ENCODE results near the gene QDPR. TPM values are rescaled to one million over a fixed set of nuclear protein-coding genes. Genes with fewer than 3 reads are reported as not detected.

Gene QDPR
- total and polyA plus RNA-seq, 9 of the 15 experiments (the other 6 are each of a cell fraction or from before 2014, with no cell fraction given), result 5.7 to 29.7 (median 17.2) TPM

DNA sequence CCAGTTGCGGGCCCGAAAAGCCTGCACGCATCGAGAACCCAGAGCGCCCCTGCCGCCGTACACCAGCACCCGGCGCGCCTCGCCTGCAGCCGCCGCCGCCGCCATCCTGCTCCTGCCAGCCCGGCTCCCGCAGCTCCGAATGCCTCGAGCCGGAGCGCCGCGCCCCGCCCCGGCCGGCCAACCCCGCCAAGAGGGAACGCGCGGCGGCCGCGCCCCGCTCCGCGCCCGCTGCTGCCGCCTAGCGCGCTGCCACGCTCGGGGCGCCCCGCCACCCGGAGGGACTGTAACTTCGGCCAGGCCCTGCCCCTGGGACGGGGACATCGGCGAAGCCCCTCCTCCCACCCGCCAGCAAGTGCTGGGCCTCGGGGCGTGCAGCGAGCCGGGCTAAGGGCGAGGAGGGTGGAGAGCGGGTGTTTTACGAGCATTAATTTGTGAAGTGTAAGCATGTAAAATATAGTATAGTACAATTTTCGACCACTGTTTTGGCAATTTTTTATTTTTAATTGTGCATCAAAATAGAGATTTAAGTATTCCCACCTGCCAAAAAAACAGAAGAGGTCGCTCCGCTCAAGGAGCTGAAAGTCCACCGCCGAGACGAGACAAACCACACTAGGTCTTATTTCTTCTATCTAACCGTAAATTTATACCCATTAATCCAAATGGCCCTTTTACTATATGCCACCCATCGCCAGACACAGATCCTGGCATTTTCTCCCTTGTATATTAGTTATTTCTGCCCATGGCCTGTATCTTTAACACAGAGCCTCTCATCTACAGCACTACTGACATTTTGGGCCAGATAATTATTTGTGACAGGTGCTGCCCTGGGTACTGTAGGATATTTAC is at the start of gene QDPR (continued):
- TF ChIP-seq ZEB2 (IDR thresholded peaks at IDR 0.05) (no peak), CBFA2T3 (IDR thresholded peaks at IDR 0.05) (no peak), RAD21 (CRISPR knock-in tag; conservative IDR thresholded peaks at IDR 0.05 in 1 of 2, IDR thresholded peaks at IDR 0.05 in 1 of 2) (peak in 1 of 2 experiments; percentile 25; a peak in 3 of 4 replicates), MYC (IDR thresholded peaks at IDR 0.05; ENCODE audit: low read depth, low read length) (peak; percentile 58), MYC (CRISPR knock-in tag; IDR thresholded peaks at IDR 0.05; ENCODE audit: borderline replicate concordance, low read depth) (no peak), SMAD4 (CRISPR knock-in tag; conservative IDR thresholded peaks at IDR 0.05) (peak; percentile 73), ZBTB17 (CRISPR knock-in tag; IDR thresholded peaks at IDR 0.05) (0 out of 2 replicates have a peak, but pooled peaks have one; percentile 38), SAFB (IDR thresholded peaks at IDR 0.05; ENCODE audit: borderline replicate concordance, low read depth, low read length) (0 out of 2 replicates have a peak, but pooled peaks have one; percentile 28), POLR2G (IDR thresholded peaks at IDR 0.05; ENCODE audit: low read depth, low read length) (peak; percentile 88), TAF1 (IDR thresholded peaks at IDR 0.05; ENCODE audit: control insufficient read depth, extremely low read depth, insufficient read depth, low read length, severe bottlenecking) (peak; percentile 78), SLC30A9 (CRISPR knock-in tag; IDR thresholded peaks at IDR 0.05) (no peak), TGIF2 (CRISPR knock-in tag; IDR thresholded peaks at IDR 0.05) (no peak), CXXC5 (CRISPR knock-in tag; IDR thresholded peaks at IDR 0.05) (peak; percentile 89)
- TF ChIP-seq, protein P1, sequence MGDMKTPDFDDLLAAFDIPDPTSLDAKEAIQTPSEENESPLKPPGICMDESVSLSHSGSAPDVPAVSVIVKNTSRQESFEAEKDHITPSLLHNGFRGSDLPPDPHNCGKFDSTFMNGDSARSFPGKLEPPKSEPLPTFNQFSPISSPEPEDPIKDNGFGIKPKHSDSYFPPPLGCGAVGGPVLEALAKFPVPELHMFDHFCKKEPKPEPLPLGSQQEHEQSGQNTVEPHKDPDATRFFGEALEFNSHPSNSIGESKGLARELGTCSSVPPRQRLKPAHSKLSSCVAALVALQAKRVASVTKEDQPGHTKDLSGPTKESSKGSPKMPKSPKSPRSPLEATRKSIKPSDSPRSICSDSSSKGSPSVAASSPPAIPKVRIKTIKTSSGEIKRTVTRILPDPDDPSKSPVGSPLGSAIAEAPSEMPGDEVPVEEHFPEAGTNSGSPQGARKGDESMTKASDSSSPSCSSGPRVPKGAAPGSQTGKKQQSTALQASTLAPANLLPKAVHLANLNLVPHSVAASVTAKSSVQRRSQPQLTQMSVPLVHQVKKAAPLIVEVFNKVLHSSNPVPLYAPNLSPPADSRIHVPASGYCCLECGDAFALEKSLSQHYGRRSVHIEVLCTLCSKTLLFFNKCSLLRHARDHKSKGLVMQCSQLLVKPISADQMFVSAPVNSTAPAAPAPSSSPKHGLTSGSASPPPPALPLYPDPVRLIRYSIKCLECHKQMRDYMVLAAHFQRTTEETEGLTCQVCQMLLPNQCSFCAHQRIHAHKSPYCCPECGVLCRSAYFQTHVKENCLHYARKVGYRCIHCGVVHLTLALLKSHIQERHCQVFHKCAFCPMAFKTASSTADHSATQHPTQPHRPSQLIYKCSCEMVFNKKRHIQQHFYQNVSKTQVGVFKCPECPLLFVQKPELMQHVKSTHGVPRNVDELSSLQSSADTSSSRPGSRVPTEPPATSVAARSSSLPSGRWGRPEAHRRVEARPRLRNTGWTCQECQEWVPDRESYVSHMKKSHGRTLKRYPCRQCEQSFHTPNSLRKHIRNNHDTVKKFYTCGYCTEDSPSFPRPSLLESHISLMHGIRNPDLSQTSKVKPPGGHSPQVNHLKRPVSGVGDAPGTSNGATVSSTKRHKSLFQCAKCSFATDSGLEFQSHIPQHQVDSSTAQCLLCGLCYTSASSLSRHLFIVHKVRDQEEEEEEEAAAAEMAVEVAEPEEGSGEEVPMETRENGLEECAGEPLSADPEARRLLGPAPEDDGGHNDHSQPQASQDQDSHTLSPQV (IDR thresholded peaks at IDR 0.05), result peak; percentile 31; the same call in 1 of the 2 replicates
- TF ChIP-seq, protein P2, sequence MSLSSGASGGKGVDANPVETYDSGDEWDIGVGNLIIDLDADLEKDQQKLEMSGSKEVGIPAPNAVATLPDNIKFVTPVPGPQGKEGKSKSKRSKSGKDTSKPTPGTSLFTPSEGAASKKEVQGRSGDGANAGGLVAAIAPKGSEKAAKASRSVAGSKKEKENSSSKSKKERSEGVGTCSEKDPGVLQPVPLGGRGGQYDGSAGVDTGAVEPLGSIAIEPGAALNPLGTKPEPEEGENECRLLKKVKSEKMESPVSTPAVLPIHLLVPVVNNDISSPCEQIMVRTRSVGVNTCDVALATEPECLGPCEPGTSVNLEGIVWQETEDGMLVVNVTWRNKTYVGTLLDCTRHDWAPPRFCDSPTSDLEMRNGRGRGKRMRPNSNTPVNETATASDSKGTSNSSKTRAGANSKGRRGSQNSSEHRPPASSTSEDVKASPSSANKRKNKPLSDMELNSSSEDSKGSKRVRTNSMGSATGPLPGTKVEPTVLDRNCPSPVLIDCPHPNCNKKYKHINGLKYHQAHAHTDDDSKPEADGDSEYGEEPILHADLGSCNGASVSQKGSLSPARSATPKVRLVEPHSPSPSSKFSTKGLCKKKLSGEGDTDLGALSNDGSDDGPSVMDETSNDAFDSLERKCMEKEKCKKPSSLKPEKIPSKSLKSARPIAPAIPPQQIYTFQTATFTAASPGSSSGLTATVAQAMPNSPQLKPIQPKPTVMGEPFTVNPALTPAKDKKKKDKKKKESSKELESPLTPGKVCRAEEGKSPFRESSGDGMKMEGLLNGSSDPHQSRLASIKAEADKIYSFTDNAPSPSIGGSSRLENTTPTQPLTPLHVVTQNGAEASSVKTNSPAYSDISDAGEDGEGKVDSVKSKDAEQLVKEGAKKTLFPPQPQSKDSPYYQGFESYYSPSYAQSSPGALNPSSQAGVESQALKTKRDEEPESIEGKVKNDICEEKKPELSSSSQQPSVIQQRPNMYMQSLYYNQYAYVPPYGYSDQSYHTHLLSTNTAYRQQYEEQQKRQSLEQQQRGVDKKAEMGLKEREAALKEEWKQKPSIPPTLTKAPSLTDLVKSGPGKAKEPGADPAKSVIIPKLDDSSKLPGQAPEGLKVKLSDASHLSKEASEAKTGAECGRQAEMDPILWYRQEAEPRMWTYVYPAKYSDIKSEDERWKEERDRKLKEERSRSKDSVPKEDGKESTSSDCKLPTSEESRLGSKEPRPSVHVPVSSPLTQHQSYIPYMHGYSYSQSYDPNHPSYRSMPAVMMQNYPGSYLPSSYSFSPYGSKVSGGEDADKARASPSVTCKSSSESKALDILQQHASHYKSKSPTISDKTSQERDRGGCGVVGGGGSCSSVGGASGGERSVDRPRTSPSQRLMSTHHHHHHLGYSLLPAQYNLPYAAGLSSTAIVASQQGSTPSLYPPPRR (CRISPR knock-in tag; IDR thresholded peaks at IDR 0.05; ENCODE audit: borderline replicate concordance), result no peak
- TF ChIP-seq, protein P3, sequence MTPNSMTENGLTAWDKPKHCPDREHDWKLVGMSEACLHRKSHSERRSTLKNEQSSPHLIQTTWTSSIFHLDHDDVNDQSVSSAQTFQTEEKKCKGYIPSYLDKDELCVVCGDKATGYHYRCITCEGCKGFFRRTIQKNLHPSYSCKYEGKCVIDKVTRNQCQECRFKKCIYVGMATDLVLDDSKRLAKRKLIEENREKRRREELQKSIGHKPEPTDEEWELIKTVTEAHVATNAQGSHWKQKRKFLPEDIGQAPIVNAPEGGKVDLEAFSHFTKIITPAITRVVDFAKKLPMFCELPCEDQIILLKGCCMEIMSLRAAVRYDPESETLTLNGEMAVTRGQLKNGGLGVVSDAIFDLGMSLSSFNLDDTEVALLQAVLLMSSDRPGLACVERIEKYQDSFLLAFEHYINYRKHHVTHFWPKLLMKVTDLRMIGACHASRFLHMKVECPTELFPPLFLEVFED (CRISPR knock-in tag; conservative IDR thresholded peaks at IDR 0.05), result no peak

Measured in K562 (cell line).